GM12878 (cell line): ENCODE measurements around the gene LBX1. TPM values are rescaled to one million over a fixed set of nuclear protein-coding genes. Genes with fewer than 3 reads are reported as not detected.

Experiments
- ATAC-seq: fragments of 200-7000 bp; cut with Tn5 transposase; 3 replicates; pipeline ENCODE4 v1.9.1; 2020; ENCODE audit warnings: mild to moderate bottlenecking, moderate library complexity
- BruUV-seq: library from RNA; stranded (reverse); fragments of 400-500 nt; replicated peaks from 2 replicates; lab custom pipeline; 2021; lab: Mats Ljungman, UMichigan
- CTCF ChIA-PET: fragments of 300-600 bp; sonication (Branson Sonifier 250); formaldehyde crosslinking; extraction: SDS; loops from one replicate; lab custom pipeline; 2021; ENCODE audit warnings: inconsistent platforms; lab: Yijun Ruan, JAX
- POLR2A ChIA-PET: fragments of 350-600 bp; formaldehyde crosslinking; extraction: SDS; loops from one replicate; lab custom pipeline; 2021; ENCODE audit warnings: inconsistent platforms; lab: Charles Lee
- RAD21 ChIA-PET: fragments of 300-600 bp; sonication (Branson Sonifier 250); formaldehyde crosslinking; loops from one replicate; lab custom pipeline; 2023; ENCODE audit warnings: antibody characterized with exemption; ENCODE audit not compliant: unreplicated experiment; lab: Charles Lee
- SMC1A ChIA-PET: fragments of 300-600 bp; sonication (Branson Sonifier 250); formaldehyde crosslinking; loops from one replicate; lab custom pipeline; 2023; ENCODE audit not compliant: unreplicated experiment, uncharacterized antibody; lab: Charles Lee
- DNase-seq: peaks from one replicate; pipeline ENCODE4 v3.0.0-alpha.2; 2011; ENCODE audit warnings: low read depth, low spot score
- FAIRE-seq: peaks from 3 replicates; lab custom pipeline; 2011; peaks lifted over from hg19 to GRCh38; lab: Jason Lieb, UNC
- H2AFZ ChIP-seq: 2 replicates; pipeline ENCODE4 v1.6.0; 2011; ENCODE audit warnings: low read depth, low read length, control low read depth; ENCODE audit not compliant: control insufficient read depth
- H3K27ac ChIP-seq: 2 replicates; pipeline ENCODE4 v1.5.1; 2011; ENCODE audit warnings: control low read depth; ENCODE audit not compliant: control insufficient read depth, insufficient read depth
- H3K27me3 ChIP-seq, 2 experiments: replicated peaks in 1 of 2; 2 replicates each; pipeline versions ENCODE4 v1.6.0 to v1.6.1; 2011; ENCODE audit warnings: low read length in 1 of 2; ENCODE audit not compliant: control insufficient read depth in 2 of 2, insufficient read depth in 2 of 2
- H3K36me3 ChIP-seq, 2 experiments: 2 replicates each; pipeline ENCODE4 v1.5.1; 2011; ENCODE audit warnings: low read length in 1 of 2; ENCODE audit not compliant: control insufficient read depth in 2 of 2, insufficient read depth in 2 of 2
- H3K4me1 ChIP-seq: 2 replicates; pipeline ENCODE4 v1.6.1; 2011; ENCODE audit warnings: mild to moderate bottlenecking, low read length, moderate library complexity, mixed read lengths; ENCODE audit not compliant: control insufficient read depth, insufficient read depth
- H3K4me2 ChIP-seq: 2 replicates; pipeline ENCODE4 v1.6.0; 2011; ENCODE audit warnings: control low read depth; ENCODE audit not compliant: control insufficient read depth, insufficient read depth
- H3K4me3 ChIP-seq: fragments of 200-600 bp; sonication (generic); 2 replicates; pipeline ENCODE4 v1.5.1; 2016
- H3K79me2 ChIP-seq: 2 replicates; pipeline ENCODE4 v1.6.0; 2011; ENCODE audit warnings: low read length; ENCODE audit not compliant: control insufficient read depth, insufficient read depth
- H3K9ac ChIP-seq: 2 replicates; pipeline ENCODE4 v1.8.0; 2011; ENCODE audit warnings: low read length, control low read depth, mixed read lengths; ENCODE audit not compliant: control insufficient read depth, insufficient read depth
- H3K9me3 ChIP-seq: replicated peaks from 3 replicates; pipeline ENCODE4 v1.5.1; 2011; ENCODE audit warnings: mild to moderate bottlenecking, low read length; ENCODE audit not compliant: control insufficient read depth, insufficient read depth
- H4K20me1 ChIP-seq: 2 replicates; pipeline ENCODE4 v1.6.0; 2011; ENCODE audit not compliant: control insufficient read depth, insufficient read depth
- ASH2L ChIP-seq: fragments of 300-600, 200-600 bp; sonication (generic); IDR thresholded peaks from 2 replicates; pipeline ENCODE4 v1.6.1; 2017; ENCODE audit warnings: low read depth, mild to moderate bottlenecking, borderline replicate concordance
- CBX5 ChIP-seq: sonication (generic); IDR thresholded peaks from 2 replicates; pipeline ENCODE4 v1.6.1; 2016; ENCODE audit warnings: low read depth, moderate library complexity, mild to moderate bottlenecking, inconsistent platforms
- DPF2 ChIP-seq: fragments of 450-650 bp; IDR thresholded peaks from 2 replicates; pipeline ENCODE4 v1.6.1; 2017; ENCODE audit warnings: mild to moderate bottlenecking
- E4F1 ChIP-seq: fragments of 450-650 bp; IDR thresholded peaks from 2 replicates; pipeline ENCODE4 v1.6.1; 2018; ENCODE audit warnings: borderline replicate concordance, mild to moderate bottlenecking; ENCODE audit not compliant: partially characterized antibody
- EGR1 ChIP-seq, 2 experiments: IDR thresholded peaks; 1 replicate in 1 of 2; 2 replicates in 1 of 2; pipeline ENCODE4 v1.6.1; 2011 to 2012; ENCODE audit warnings: low read depth in 2 of 2, low read length in 2 of 2, borderline replicate concordance in 1 of 2, mild to moderate bottlenecking in 1 of 2, moderate library complexity in 1 of 2
- GATAD2B ChIP-seq: fragments of 450-650 bp; conservative IDR thresholded peaks from 2 replicates; pipeline ENCODE4 v1.6.1; 2017; ENCODE audit warnings: low read depth, mild to moderate bottlenecking, moderate library complexity
- HDGF ChIP-seq: fragments of 450-650 bp; IDR thresholded peaks from 2 replicates; pipeline ENCODE4 v1.6.1; 2016; ENCODE audit warnings: antibody characterized with exemption
- NBN ChIP-seq: fragments of 450-650 bp; IDR thresholded peaks from 2 replicates; pipeline ENCODE4 v1.6.1; 2016
- NFYA ChIP-seq: IDR thresholded peaks from 2 replicates; pipeline ENCODE4 v1.6.1; 2011; ENCODE audit warnings: low read depth, mild to moderate bottlenecking, low read length, improper control_type of control experiment, borderline replicate concordance
- PML ChIP-seq: IDR thresholded peaks from 2 replicates; pipeline ENCODE4 v1.6.1; 2012; ENCODE audit warnings: low read length, inconsistent platforms
- SMC3 ChIP-seq: IDR thresholded peaks from 2 replicates; pipeline ENCODE4 v1.6.1; 2011; ENCODE audit warnings: low read length, improper control_type of control experiment, borderline replicate concordance
- SRF ChIP-seq, 2 experiments: IDR thresholded peaks; 2 replicates each; pipeline ENCODE4 v1.6.1; 2011; ENCODE audit warnings: low read depth in 2 of 2, low read length in 2 of 2, mild to moderate bottlenecking in 1 of 2, moderate library complexity in 1 of 2
- STAT3 ChIP-seq: IDR thresholded peaks from 2 replicates; pipeline ENCODE4 v1.6.1; 2011; ENCODE audit warnings: low read depth, low read length, improper control_type of control experiment
- TARDBP ChIP-seq: IDR thresholded peaks from 2 replicates; pipeline ENCODE4 v1.6.1; 2016; ENCODE audit warnings: borderline replicate concordance
- TCF7 ChIP-seq: IDR thresholded peaks from 2 replicates; pipeline ENCODE4 v1.6.1; 2014; ENCODE audit warnings: antibody characterized with exemption, borderline replicate concordance
- WRNIP1 ChIP-seq: IDR thresholded peaks from 2 replicates; pipeline ENCODE4 v1.6.1; 2011; ENCODE audit warnings: low read depth, low read length, improper control_type of control experiment, borderline replicate concordance
- ZNF217 ChIP-seq: fragments of 450-650 bp; IDR thresholded peaks from 2 replicates; pipeline ENCODE4 v1.6.1; 2017; ENCODE audit warnings: antibody characterized with exemption, mild to moderate bottlenecking
- WGBS: methylation state at CpG from one replicate; pipeline ENCODE4 v1.1.6; 2016; ENCODE audit warnings: low lambda C conversion rate; ENCODE audit not compliant: insufficient replicate concordance, insufficient coverage; ENCODE audit errors: missing lambda C conversion rate; 5-methylcytosine and 5-hydroxymethylcytosine counted together
- in situ Hi-C: fragments of 300-500 bp; cut with MboI; formaldehyde crosslinking; loops from 9 replicates; pipeline ENCODE4 v1.14.3; 2018; ENCODE audit warnings: mixed read lengths
- intact Hi-C: fragments of 100-400 bp; cut with micrococcal nuclease; formaldehyde crosslinking; loops from one replicate; pipeline ENCODE4 v1.14.2; 2022; ENCODE audit not compliant: unreplicated experiment
- polyA plus RNA-seq, 11 experiments: library from polyadenylated mRNA; depleted of rRNA in 4 of 11; unstranded in 6 of 11; stranded (reverse) in 5 of 11; fragments of >200 nt; fragmentation: Nextera tagmentation in 4 of 11; fragmentation: Illumina TruSeq in 1 of 11; extraction: Ambion mirVana in 4 of 11; extraction: Trizol in 1 of 11; gene quantifications; 1 replicate in 1 of 11; 2 replicates in 10 of 11; pipeline versions ENCODE4 v1.2.1 to v1.2.3, GENCODE V29; 2011 to 2016; ENCODE audit warnings: inconsistent platforms in 2 of 11, missing spikeins in 2 of 11, low read depth in 1 of 11
- total RNA-seq, 4 experiments: library from RNA; depleted of rRNA in 3 of 4; stranded (reverse); fragments of >200 nt in 3 of 4; fragmentation: Illumina TruSeq in 1 of 4; extraction: Trizol in 1 of 4; gene quantifications; 2 replicates each; pipeline versions ENCODE4 v1.2.1 to v1.2.3, GENCODE V29; 2013 to 2021
- TF ChIP-seq, protein P1 (sequence below): fragments of 450-650 bp; formaldehyde crosslinking; IDR thresholded peaks from 2 replicates; pipeline ENCODE4 v1.5.0; 2022; ENCODE audit warnings: mild to moderate bottlenecking, missing genetic modification characterization
- TF ChIP-seq, protein P2 (sequence below): IDR thresholded peaks from 2 replicates; pipeline ENCODE4 v1.6.1; 2011; ENCODE audit warnings: low read depth, mild to moderate bottlenecking, low read length, moderate library complexity, borderline replicate concordance; ENCODE audit errors: extremely low read depth

LBX1 gene
- total and polyA plus RNA-seq, 10 of the 15 experiments (the other 5 are each of a cell fraction or from before 2014, with no cell fraction given), result not detected

- no peaks in the 10 kb centered on the region for H3K36me3 ChIP-seq
- ATAC-seq (no peak), DNase-seq (no peak), FAIRE-seq (no peak)
- H3K9ac ChIP-seq, result no peak overlapping the region
- CTCF ChIA-PET, result interaction anchor here (0.9 to 1.7 kb wide), 3 partner anchors 10 to 53 kb away, joined by 3 to 5 read pairs (median 4); no protein-coding TSS in a partner anchor
- no peaks in the 10 kb centered on the region for H3K4me1 ChIP-seq
- H3K9me3 ChIP-seq, result no peaks in the 10 kb centered on the region
- no peak overlapping the region for H2AFZ ChIP-seq
- POLR2A ChIA-PET, result no interaction called here
- H3K79me2 ChIP-seq, result no peaks in the 10 kb centered on the region
- no peak overlapping the region for H3K4me3 ChIP-seq
- no peaks in the 10 kb centered on the region; a peak in 1 of 4 replicates for H3K27me3 ChIP-seq
- intact Hi-C loops (no loop called here), in situ Hi-C loops (no loop called here)
- no peak overlapping the region for H3K27ac ChIP-seq
- no peaks in the 10 kb centered on the region for H4K20me1 ChIP-seq
- RAD21 ChIA-PET, result no interaction called here
- SMC1A ChIA-PET, result no interaction called here
- no TSS peak for BruUV-seq
- no peak overlapping the region for H3K4me2 ChIP-seq
- 44% methylated on average over 13 of the region's 13 CpGs for whole genome bisulfite sequencing
- TF ChIP-seq, protein P1, sequence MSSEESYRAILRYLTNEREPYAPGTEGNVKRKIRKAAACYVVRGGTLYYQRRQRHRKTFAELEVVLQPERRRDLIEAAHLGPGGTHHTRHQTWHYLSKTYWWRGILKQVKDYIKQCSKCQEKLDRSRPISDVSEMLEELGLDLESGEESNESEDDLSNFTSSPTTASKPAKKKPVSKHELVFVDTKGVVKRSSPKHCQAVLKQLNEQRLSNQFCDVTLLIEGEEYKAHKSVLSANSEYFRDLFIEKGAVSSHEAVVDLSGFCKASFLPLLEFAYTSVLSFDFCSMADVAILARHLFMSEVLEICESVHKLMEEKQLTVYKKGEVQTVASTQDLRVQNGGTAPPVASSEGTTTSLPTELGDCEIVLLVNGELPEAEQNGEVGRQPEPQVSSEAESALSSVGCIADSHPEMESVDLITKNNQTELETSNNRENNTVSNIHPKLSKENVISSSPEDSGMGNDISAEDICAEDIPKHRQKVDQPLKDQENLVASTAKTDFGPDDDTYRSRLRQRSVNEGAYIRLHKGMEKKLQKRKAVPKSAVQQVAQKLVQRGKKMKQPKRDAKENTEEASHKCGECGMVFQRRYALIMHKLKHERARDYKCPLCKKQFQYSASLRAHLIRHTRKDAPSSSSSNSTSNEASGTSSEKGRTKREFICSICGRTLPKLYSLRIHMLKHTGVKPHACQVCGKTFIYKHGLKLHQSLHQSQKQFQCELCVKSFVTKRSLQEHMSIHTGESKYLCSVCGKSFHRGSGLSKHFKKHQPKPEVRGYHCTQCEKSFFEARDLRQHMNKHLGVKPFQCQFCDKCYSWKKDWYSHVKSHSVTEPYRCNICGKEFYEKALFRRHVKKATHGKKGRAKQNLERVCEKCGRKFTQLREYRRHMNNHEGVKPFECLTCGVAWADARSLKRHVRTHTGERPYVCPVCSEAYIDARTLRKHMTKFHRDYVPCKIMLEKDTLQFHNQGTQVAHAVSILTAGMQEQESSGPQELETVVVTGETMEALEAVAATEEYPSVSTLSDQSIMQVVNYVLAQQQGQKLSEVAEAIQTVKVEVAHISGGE (CRISPR knock-in tag), result no peak
- TF ChIP-seq, protein P2, sequence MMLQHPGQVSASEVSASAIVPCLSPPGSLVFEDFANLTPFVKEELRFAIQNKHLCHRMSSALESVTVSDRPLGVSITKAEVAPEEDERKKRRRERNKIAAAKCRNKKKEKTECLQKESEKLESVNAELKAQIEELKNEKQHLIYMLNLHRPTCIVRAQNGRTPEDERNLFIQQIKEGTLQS, result no peak
- TF ChIP-seq STAT3, result no peak
- TF ChIP-seq ZNF217, result no peak
- no peak for TF ChIP-seq EGR1 (IDR thresholded peaks at IDR 0.05; ENCODE audit: borderline replicate concordance in 1 of 2, low read depth in 2 of 2, low read length in 2 of 2)
- TF ChIP-seq TARDBP, result no peak
- TF ChIP-seq CBX5, result no peak
- no peak for TF ChIP-seq WRNIP1
- TF ChIP-seq PML, result no peak
- no peak for TF ChIP-seq NFYA
- TF ChIP-seq GATAD2B, result no peak
- no peak for TF ChIP-seq SRF (IDR thresholded peaks at IDR 0.05; ENCODE audit: low read depth in 2 of 2, low read length in 2 of 2)
- no peak for TF ChIP-seq E4F1
- no peak for TF ChIP-seq SMC3
- TF ChIP-seq DPF2, result no peak
- TF ChIP-seq TCF7, result no peak
- TF ChIP-seq HDGF, result no peak
- TF ChIP-seq NBN, result no peak
- no peak for TF ChIP-seq ASH2L
These were observed 37.4 kb upstream of the LBX1 start for GRCh38 chr10:101266381-101267289.
